H1 (cell line): ENCODE measurements around the gene LAMA4. TPM values are rescaled to one million over a fixed set of nuclear protein-coding genes. Genes with fewer than 3 reads are reported as not detected.

Experiments
- CTCF ChIA-PET: fragments of 300-600 bp; sonication (Branson Sonifier 250); formaldehyde crosslinking; loops from one replicate; lab custom pipeline; 2021; ENCODE audit not compliant: partially characterized antibody; lab: Charles Lee
- POLR2A ChIA-PET: fragments of 300-600 bp; sonication (Branson Sonifier 250); formaldehyde crosslinking; loops from one replicate; lab custom pipeline; 2021; ENCODE audit warnings: inconsistent platforms; ENCODE audit not compliant: partially characterized antibody; lab: Charles Lee
- DNase-seq, 2 experiments: peaks; one replicate each; pipeline versions ENCODE4 v3.0.0 to v3.0.0-alpha.2; 2010 to 2022; ENCODE audit warnings: low spot score in 2 of 2, low read depth in 1 of 2, mixed read lengths in 1 of 2
- FAIRE-seq: peaks from 2 replicates; lab custom pipeline; 2011; peaks lifted over from hg19 to GRCh38; lab: Jason Lieb, UNC
- H2AFZ ChIP-seq: 2 replicates; pipeline ENCODE4 v1.8.1; 2012; ENCODE audit warnings: low read length, inconsistent platforms
- H2AK5ac ChIP-seq: 2 replicates; pipeline ENCODE4 v1.6.1; 2013; ENCODE audit warnings: low read depth, low read length
- H2BK120ac ChIP-seq: replicated peaks from 2 replicates; pipeline ENCODE3; 2013; ENCODE audit warnings: low read depth, low read length, inconsistent platforms
- H2BK12ac ChIP-seq: 2 replicates; pipeline ENCODE4 v1.6.1; 2013; ENCODE audit warnings: low read depth, low read length
- H2BK15ac ChIP-seq: 2 replicates; pipeline ENCODE4 v1.6.1; 2013; ENCODE audit warnings: low read length
- H2BK20ac ChIP-seq: 2 replicates; pipeline ENCODE4 v1.6.1; 2013; ENCODE audit warnings: low read length
- H2BK5ac ChIP-seq: 2 replicates; pipeline ENCODE4 v1.6.1; 2013; ENCODE audit warnings: low read depth, low read length
- H3K14ac ChIP-seq: 2 replicates; pipeline ENCODE4 v1.6.1; 2013; ENCODE audit warnings: inconsistent platforms; ENCODE audit not compliant: insufficient read length
- H3K18ac ChIP-seq: 2 replicates; pipeline ENCODE4 v1.6.1; 2013; ENCODE audit warnings: low read length; ENCODE audit errors: extremely low read depth
- H3K23ac ChIP-seq: 2 replicates; pipeline ENCODE4 v1.6.1; 2013; ENCODE audit warnings: inconsistent platforms; ENCODE audit not compliant: insufficient read length
- H3K23me2 ChIP-seq: 2 replicates; pipeline ENCODE4 v1.6.1; 2013; ENCODE audit warnings: low read depth, low read length
- H3K27ac ChIP-seq: 2 replicates; pipeline ENCODE4 v1.6.1; 2011; ENCODE audit warnings: low read depth, low read length, inconsistent platforms
- H3K27me3 ChIP-seq, 4 experiments: replicated peaks in 1 of 4; 1 replicate in 1 of 4; 2 replicates in 3 of 4; pipeline versions ENCODE4 v1.6.1 to v1.8.1; 2011 to 2013; ENCODE audit warnings: low read length in 3 of 4, mild to moderate bottlenecking in 3 of 4, inconsistent platforms in 2 of 4, mixed read lengths in 2 of 4, moderate library complexity in 1 of 4; ENCODE audit not compliant: control insufficient read depth in 3 of 4, insufficient read depth in 3 of 4; ENCODE audit errors: extremely low read depth in 1 of 4
- H3K36me3 ChIP-seq, 4 experiments: 2 replicates each; pipeline versions ENCODE4 v1.6.1 to v1.8.1; 2011 to 2013; ENCODE audit warnings: mild to moderate bottlenecking in 4 of 4, low read length in 3 of 4, moderate library complexity in 2 of 4, control low read depth in 1 of 4, inconsistent platforms in 1 of 4; ENCODE audit not compliant: insufficient read depth in 4 of 4, control insufficient read depth in 2 of 4
- H3K4ac ChIP-seq: replicated peaks from 2 replicates; pipeline ENCODE3; 2013; ENCODE audit warnings: low read length, low read depth, mixed read lengths, inconsistent platforms; ENCODE audit not compliant: insufficient read length
- H3K4me1 ChIP-seq, 4 experiments: replicated peaks in 1 of 4; 1 replicate in 1 of 4; 2 replicates in 3 of 4; pipeline versions ENCODE4 v1.6.1 to v1.8.1; 2011 to 2013; ENCODE audit warnings: low read length in 3 of 4, inconsistent platforms in 2 of 4, mixed read lengths in 1 of 4; ENCODE audit not compliant: insufficient read depth in 4 of 4, control insufficient read depth in 3 of 4
- H3K4me2 ChIP-seq, 2 experiments: 2 replicates each; pipeline versions ENCODE4 v1.6.1 to v1.8.1; 2011 to 2013; ENCODE audit warnings: low read depth in 2 of 2, low read length in 2 of 2, control low read depth in 1 of 2, inconsistent platforms in 1 of 2, mild to moderate bottlenecking in 1 of 2; ENCODE audit not compliant: insufficient read depth in 1 of 2
- H3K4me3 ChIP-seq, 4 experiments: fragments of 200-600, 300-600 bp in 1 of 4; sonication (generic), shearing (Covaris generic), sonication (Bioruptor Twin) in 1 of 4; 2 replicates each; pipeline versions ENCODE4 v1.5.1 to v1.8.1; 2011 to 2016; ENCODE audit warnings: low read length in 4 of 4, low read depth in 3 of 4, control low read depth in 2 of 4, inconsistent platforms in 2 of 4, mild to moderate bottlenecking in 2 of 4, mixed read lengths in 1 of 4, moderate library complexity in 1 of 4; ENCODE audit not compliant: insufficient read depth in 2 of 4; ENCODE audit errors: extremely low read depth in 1 of 4
- H3K56ac ChIP-seq: replicated peaks from 2 replicates; pipeline ENCODE3; 2013; ENCODE audit warnings: low read depth, mild to moderate bottlenecking, mixed read lengths, low read length, inconsistent platforms; ENCODE audit not compliant: insufficient read length
- H3K79me1 ChIP-seq: 2 replicates; pipeline ENCODE4 v1.6.1; 2013; ENCODE audit warnings: low read depth, low read length, control low read depth
- H3K79me2 ChIP-seq, 2 experiments: 2 replicates each; pipeline versions ENCODE4 v1.6.1 to v1.8.1; 2012 to 2013; ENCODE audit warnings: low read length in 2 of 2, mild to moderate bottlenecking in 2 of 2, inconsistent platforms in 1 of 2; ENCODE audit not compliant: insufficient read depth in 2 of 2, control insufficient read depth in 1 of 2
- H3K9ac ChIP-seq, 4 experiments: replicated peaks in 1 of 4; 1 replicate in 1 of 4; 2 replicates in 3 of 4; pipeline versions ENCODE4 v1.6.1 to v1.8.1; 2011 to 2013; ENCODE audit warnings: low read depth in 3 of 4, low read length in 3 of 4, control low read depth in 2 of 4, mild to moderate bottlenecking in 2 of 4, moderate library complexity in 2 of 4, inconsistent platforms in 1 of 4; ENCODE audit errors: extremely low read depth in 1 of 4
- H3K9me3 ChIP-seq, 2 experiments: 2 replicates each; pipeline versions ENCODE4 v1.6.1 to v1.8.1; 2012 to 2013; ENCODE audit warnings: mild to moderate bottlenecking in 2 of 2, moderate library complexity in 2 of 2, control low read depth in 1 of 2, inconsistent platforms in 1 of 2, low read depth in 1 of 2, low read length in 1 of 2, mixed read lengths in 1 of 2; ENCODE audit not compliant: insufficient read depth in 2 of 2
- H4K20me1 ChIP-seq, 2 experiments: replicated peaks in 1 of 2; 2 replicates each; pipeline versions ENCODE3 to v1.8.1; 2011 to 2013; ENCODE audit warnings: inconsistent platforms in 2 of 2, low read length in 2 of 2, mild to moderate bottlenecking in 1 of 2; ENCODE audit not compliant: insufficient read depth in 2 of 2, control insufficient read depth in 1 of 2
- H4K5ac ChIP-seq: 2 replicates; pipeline ENCODE4 v1.6.1; 2013; ENCODE audit warnings: low read length, low read depth, mixed read lengths, inconsistent platforms; ENCODE audit not compliant: insufficient read length
- H4K8ac ChIP-seq: 2 replicates; pipeline ENCODE4 v1.8.0; 2013; ENCODE audit warnings: mild to moderate bottlenecking, moderate library complexity, low read length, inconsistent platforms; ENCODE audit not compliant: insufficient read depth; ENCODE audit errors: extremely low read depth
- H4K91ac ChIP-seq: replicated peaks from 2 replicates; pipeline ENCODE3; 2013; ENCODE audit warnings: low read length, mixed read lengths, inconsistent platforms; ENCODE audit not compliant: insufficient read length
- ASH2L ChIP-seq: fragments of 200-600, 300-600 bp; sonication (generic); IDR thresholded peaks from one replicate; pipeline ENCODE4 v1.7.1; 2017; ENCODE audit warnings: low read length
- CHD1 ChIP-seq: IDR thresholded peaks from 2 replicates; pipeline ENCODE4 v1.6.1; 2012; ENCODE audit warnings: low read depth, low read length, improper control_type of control experiment
- HDAC6 ChIP-seq: IDR thresholded peaks from one replicate; pipeline ENCODE4 v1.7.1; 2012; ENCODE audit warnings: low read depth, mild to moderate bottlenecking, inconsistent platforms, low read length, moderate library complexity
- SIN3A ChIP-seq, 2 experiments: IDR thresholded peaks in 1 of 2; conservative IDR thresholded peaks in 1 of 2; 2 replicates each; pipeline ENCODE4 v1.6.1; 2011 to 2012; ENCODE audit warnings: low read length in 2 of 2, improper control_type of control experiment in 1 of 2, low read depth in 1 of 2, mild to moderate bottlenecking in 1 of 2
- SIX5 ChIP-seq: IDR thresholded peaks from 2 replicates; pipeline ENCODE4 v1.6.1; 2011; ENCODE audit warnings: mild to moderate bottlenecking, low read depth, low read length
- WGBS, 2 experiments: shearing (Covaris generic) in 1 of 2; methylation state at CpG; one replicate each; pipeline versions ENCODE4 v1.1.6 to v1.1.7; 2013 to 2015; ENCODE audit warnings: low lambda C conversion rate in 2 of 2, mixed read lengths in 2 of 2, inconsistent platforms in 1 of 2, low coverage in 1 of 2, missing lambda C conversion rate in 1 of 2; ENCODE audit not compliant: insufficient replicate concordance in 2 of 2, insufficient coverage in 1 of 2, insufficient read length in 1 of 2; ENCODE audit errors: extremely low coverage in 1 of 2, missing lambda C conversion rate in 1 of 2; 5-methylcytosine and 5-hydroxymethylcytosine counted together
- polyA plus RNA-seq, 7 experiments: library from polyadenylated mRNA; depleted of rRNA in 3 of 7; stranded (reverse) in 5 of 7; unstranded in 2 of 7; fragments of >200 nt in 5 of 7; fragments of 200-250 nt in 2 of 7; gene quantifications; 1 replicate in 5 of 7; 2 replicates in 1 of 7; 4 replicates in 1 of 7; pipeline versions ENCODE4 v1.2.1 to v1.2.3, GENCODE V29; 2011 to 2013; ENCODE audit warnings: missing spikeins in 2 of 7, mixed read lengths in 2 of 7
- total RNA-seq: library from RNA; stranded (reverse); fragmentation: NEBNext Ultra II Directional; extraction: Animal tissue kit (Norgen Biotek cat#: 25700); gene quantifications from 2 replicates; pipeline ENCODE4 v1.2.1, GENCODE V29; 2021
- TF ChIP-seq, protein P1 (sequence below): IDR thresholded peaks from 2 replicates; pipeline ENCODE4 v1.6.1; 2012; ENCODE audit warnings: low read length, inconsistent platforms

Gene LAMA4
- total and polyA plus RNA-seq, 2 of the 8 experiments (the other 6 are each of a cell fraction or from before 2014, with no cell fraction given): 0.95 to 1.5 TPM

DNA sequence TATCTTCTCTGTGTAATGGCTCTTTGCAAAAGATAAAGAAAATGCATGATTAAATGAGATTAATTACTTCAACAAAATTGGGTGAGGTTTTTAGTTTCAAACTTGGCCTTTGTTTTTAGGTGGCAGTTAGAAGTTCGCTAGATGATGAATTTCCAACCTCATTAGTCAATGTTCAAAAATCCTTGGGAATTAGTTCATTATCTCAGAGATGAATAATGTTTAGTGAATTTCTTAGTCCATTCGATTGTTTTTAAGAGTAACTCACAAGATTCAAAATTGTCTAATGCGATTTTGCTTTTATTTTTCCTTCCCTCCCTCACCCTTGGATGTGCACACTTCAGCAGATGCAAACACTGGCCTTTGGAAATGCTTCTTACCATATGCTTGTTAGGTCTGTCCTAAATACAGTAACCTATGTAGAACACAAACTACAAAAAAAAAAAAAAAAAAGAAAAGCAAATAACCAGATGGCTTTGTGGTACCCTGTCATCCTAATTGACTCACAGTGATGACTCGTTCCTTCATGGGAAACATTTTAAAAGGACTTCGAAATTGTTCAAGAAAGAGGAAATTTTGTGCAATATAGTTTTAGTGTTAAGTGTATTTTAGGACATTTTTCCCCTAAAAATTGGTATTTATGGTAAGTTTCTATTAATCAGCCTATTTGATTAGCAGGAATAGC lies 100.3 kb downstream of the LAMA4 start:
- no peak overlapping the region for H4K91ac ChIP-seq
- no peaks in the 10 kb centered on the region; the same call in 1 of the 2 replicates for H3K23me2 ChIP-seq
- H3K18ac ChIP-seq: no peak overlapping the region
- no peak overlapping the region for H4K5ac ChIP-seq
- H3K4me1 ChIP-seq: peaks cover 0 to 2% (median 0%) of the 10 kb centered on the region in 4 experiments; a peak in 1 of 7 replicates
- no peaks in the 10 kb centered on the region for H3K36me3 ChIP-seq
- H4K20me1 ChIP-seq: no peaks in the 10 kb centered on the region
- H3K9ac ChIP-seq: no peak overlapping the region
- no peak overlapping the region for H2BK20ac ChIP-seq
- no peaks in the 10 kb centered on the region for H3K9me3 ChIP-seq
- H3K79me1 ChIP-seq: no peaks in the 10 kb centered on the region
- FAIRE-seq: no peak
- no peak overlapping the region for H4K8ac ChIP-seq
- no peak overlapping the region for H2AK5ac ChIP-seq
- H3K14ac ChIP-seq: no peak overlapping the region
- DNase-seq: no peak
- H3K27me3 ChIP-seq: no peaks in the 10 kb centered on the region
- no peak overlapping the region for H2BK15ac ChIP-seq
- no peaks in the 10 kb centered on the region for H3K79me2 ChIP-seq
- no peak overlapping the region for H3K23ac ChIP-seq
- TF ChIP-seq, protein P1, sequence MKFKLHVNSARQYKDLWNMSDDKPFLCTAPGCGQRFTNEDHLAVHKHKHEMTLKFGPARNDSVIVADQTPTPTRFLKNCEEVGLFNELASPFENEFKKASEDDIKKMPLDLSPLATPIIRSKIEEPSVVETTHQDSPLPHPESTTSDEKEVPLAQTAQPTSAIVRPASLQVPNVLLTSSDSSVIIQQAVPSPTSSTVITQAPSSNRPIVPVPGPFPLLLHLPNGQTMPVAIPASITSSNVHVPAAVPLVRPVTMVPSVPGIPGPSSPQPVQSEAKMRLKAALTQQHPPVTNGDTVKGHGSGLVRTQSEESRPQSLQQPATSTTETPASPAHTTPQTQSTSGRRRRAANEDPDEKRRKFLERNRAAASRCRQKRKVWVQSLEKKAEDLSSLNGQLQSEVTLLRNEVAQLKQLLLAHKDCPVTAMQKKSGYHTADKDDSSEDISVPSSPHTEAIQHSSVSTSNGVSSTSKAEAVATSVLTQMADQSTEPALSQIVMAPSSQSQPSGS: no peak
- TF ChIP-seq ASH2L (no peak), HDAC6 (no peak), CHD1 (no peak), SIN3A (conservative IDR thresholded peaks at IDR 0.05 in 1 of 2, IDR thresholded peaks at IDR 0.05 in 1 of 2; ENCODE audit: low read depth in 1 of 2, low read length in 2 of 2) (no peak), SIX5 (no peak)
- H2BK12ac ChIP-seq: no peak overlapping the region
- H2BK5ac ChIP-seq: no peak overlapping the region
- CTCF ChIA-PET: interaction anchor here (1.1 kb wide), 1 partner anchor 10 kb away, joined by 4 read pairs; no protein-coding TSS in a partner anchor
- no peak overlapping the region for H3K4me2 ChIP-seq
- H2BK120ac ChIP-seq: no peak overlapping the region
- H3K4ac ChIP-seq: no peak overlapping the region
- POLR2A ChIA-PET: interaction anchor here (1.0 kb wide), 1 partner anchor 67 kb away, joined by 3 read pairs; the partner anchor contains the start of genes FAM229B and TUBE1
- no peak overlapping the region for H3K27ac ChIP-seq
- no peak overlapping the region for H3K56ac ChIP-seq
- WGBS, 2 experiments: 90% methylated on average over 5 of the region's 5 CpGs; no CpG with 5 or more reads in 1 of the 2 experiments
- H2AFZ ChIP-seq: no peak overlapping the region
- no peak overlapping the region for H3K4me3 ChIP-seq
